ENCODE results near the gene CLIP2. TPM values are rescaled to one million over a fixed set of nuclear protein-coding genes. Genes with fewer than 3 reads are reported as not detected.

The CLIP2 gene
- total RNA-seq, 1 donor from 2014 or later, result 7.4 TPM

DNA sequence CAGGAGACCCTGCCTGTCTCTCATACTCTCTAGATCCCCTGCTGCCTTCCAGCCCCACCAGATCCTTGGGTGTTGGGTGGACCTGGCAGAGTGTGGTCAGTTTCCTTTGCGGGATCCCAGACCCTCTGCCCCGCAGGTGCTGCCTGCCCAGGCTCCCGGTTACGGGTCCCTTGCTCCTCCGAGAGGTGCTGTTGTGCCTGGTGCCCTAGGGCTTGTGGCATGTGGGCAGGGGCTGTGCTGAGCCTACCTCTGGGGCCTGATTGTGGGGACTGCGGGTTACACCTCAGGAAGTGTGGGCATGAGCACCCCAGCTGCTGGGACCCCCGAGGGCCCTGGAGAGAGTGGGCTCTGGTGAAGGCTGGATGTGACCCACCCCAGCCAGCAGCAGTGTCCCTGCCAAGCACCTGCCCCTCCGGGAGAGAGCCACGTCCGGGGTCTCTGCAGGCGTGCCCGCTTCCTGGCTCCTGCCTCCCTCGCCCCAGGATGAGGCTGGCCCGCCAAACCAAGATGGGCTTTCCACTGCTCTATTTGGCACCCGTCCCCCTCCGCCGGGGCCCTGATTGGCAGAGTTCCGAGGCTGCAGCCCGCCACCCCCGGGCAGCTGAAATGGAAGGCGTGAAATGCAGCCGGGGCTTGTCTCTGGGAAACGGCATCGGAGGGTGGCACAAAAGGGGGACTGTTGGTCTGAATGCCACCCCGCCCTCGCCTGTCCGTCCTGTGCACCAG lies 17.0 kb downstream of the CLIP2 start:
- intact Hi-C loops (cut with micrococcal nuclease), result no loop called here
- DNase-seq, result no peak
- no peaks in the 10 kb centered on the region for H3K9me3 ChIP-seq (replicated peaks)
- H3K36me3 ChIP-seq, result no peaks in the 10 kb centered on the region
- peak overlapping the region; percentile 54 for H3K4me3 ChIP-seq
- peaks cover 24% of the 10 kb centered on the region for H3K4me1 ChIP-seq
- H3K27me3 ChIP-seq (ENCODE audit: low read depth), result no peaks in the 10 kb centered on the region
- TF ChIP-seq, protein P1, sequence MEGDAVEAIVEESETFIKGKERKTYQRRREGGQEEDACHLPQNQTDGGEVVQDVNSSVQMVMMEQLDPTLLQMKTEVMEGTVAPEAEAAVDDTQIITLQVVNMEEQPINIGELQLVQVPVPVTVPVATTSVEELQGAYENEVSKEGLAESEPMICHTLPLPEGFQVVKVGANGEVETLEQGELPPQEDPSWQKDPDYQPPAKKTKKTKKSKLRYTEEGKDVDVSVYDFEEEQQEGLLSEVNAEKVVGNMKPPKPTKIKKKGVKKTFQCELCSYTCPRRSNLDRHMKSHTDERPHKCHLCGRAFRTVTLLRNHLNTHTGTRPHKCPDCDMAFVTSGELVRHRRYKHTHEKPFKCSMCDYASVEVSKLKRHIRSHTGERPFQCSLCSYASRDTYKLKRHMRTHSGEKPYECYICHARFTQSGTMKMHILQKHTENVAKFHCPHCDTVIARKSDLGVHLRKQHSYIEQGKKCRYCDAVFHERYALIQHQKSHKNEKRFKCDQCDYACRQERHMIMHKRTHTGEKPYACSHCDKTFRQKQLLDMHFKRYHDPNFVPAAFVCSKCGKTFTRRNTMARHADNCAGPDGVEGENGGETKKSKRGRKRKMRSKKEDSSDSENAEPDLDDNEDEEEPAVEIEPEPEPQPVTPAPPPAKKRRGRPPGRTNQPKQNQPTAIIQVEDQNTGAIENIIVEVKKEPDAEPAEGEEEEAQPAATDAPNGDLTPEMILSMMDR (IDR thresholded peaks at IDR 0.05; ENCODE audit: borderline replicate concordance), result no peak
- H3K27ac ChIP-seq (replicated peaks), result peak overlapping the region; percentile 49

DNA sequence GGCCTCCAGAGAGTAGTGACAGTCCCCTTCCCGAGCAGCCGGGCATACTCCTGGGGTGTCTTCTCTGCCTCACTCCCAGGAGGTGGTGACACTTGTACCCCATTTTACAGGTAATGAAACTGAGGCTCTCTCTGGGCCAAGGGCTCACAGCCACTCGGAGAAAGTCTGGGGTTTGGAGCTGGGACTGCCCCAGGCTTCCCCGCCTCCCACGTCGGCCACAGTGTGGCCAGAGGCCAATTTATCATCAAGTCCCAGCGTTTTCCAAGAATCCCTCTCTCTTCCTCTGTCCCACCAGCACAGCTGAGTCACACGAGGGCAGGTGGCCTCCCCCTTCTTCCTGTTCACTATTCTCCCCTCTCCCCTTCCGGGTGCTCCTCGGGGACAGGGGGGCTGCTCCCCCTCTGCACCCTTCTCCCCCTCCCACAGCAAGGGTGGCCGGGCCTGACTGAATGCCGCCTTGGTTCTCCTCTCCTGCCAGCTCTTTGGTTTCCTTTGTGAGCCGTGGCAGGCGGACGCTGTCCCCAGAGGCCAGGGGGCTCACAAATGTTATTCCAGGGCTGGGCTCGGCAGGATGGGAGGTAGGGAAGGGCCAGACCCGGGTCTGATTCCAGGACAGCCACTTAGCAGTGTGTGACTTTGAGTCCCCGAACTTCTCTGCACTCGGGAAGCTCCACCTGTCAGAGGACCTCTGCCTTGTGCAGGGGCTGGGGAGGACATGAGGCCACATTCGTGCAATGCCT lies 17.7 kb downstream of the CLIP2 start:
- Histone ChIP-seq H3K4me3 (peak overlapping the region; percentile 54), H3K36me3 (no peaks in the 10 kb centered on the region), H3K9me3 (replicated peaks) (no peaks in the 10 kb centered on the region), H3K27ac (replicated peaks) (peak overlapping the region; percentile 49), H3K27me3 (ENCODE audit: low read depth) (no peaks in the 10 kb centered on the region), H3K4me1 (peaks cover 24% of the 10 kb centered on the region)
- DNase-seq, result peak; percentile 54
- TF ChIP-seq, protein P1 (IDR thresholded peaks at IDR 0.05; ENCODE audit: borderline replicate concordance), result no peak
- intact Hi-C loops (cut with micrococcal nuclease), result no loop called here

DNA sequence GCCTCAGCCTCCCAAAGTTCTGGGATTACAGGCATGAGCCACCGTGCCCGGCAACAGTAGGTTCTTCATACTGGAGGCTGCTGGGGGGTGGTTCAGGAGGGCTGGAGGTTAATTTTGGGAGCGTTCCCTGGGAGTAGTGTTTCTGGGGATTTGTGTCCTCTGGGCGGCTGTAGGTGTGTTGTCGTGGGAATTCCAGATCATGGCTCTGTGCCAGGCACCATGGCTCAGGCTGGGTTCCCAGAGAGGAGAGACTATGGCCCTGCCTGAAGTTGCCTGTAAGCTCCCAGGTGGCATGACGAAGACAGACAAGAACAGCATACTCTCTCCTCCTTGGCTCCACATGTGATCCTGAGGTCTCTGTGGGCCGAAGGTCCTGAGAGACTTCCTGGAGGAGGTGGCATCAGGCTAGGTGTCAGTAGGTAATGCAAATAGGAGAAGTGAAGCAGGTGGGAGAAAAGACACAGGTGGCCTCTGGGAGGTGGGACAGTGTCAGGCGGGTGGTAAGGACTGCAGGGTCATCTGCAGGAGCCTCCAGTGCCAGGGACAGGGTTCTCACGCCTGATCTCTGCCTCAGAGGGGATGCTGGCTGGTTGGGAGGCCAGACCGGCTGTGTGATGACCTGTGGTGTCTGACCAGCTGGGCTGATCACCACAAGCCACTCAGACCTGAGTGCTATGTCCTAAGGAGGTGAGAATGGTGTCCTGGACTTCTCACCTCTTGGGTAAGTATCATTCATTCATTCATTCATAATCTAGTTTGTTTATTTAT lies 18.7 kb downstream of the CLIP2 start:
- Histone ChIP-seq H3K4me3 (no peak overlapping the region), H3K27me3 (ENCODE audit: low read depth) (no peaks in the 10 kb centered on the region), H3K36me3 (no peaks in the 10 kb centered on the region), H3K9me3 (replicated peaks) (no peaks in the 10 kb centered on the region), H3K27ac (replicated peaks) (no peak overlapping the region), H3K4me1 (peaks cover 24% of the 10 kb centered on the region)
- intact Hi-C loops (cut with micrococcal nuclease), result no loop called here
- no peak for DNase-seq
- TF ChIP-seq, protein P1 (IDR thresholded peaks at IDR 0.05; ENCODE audit: borderline replicate concordance), result no peak

DNA sequence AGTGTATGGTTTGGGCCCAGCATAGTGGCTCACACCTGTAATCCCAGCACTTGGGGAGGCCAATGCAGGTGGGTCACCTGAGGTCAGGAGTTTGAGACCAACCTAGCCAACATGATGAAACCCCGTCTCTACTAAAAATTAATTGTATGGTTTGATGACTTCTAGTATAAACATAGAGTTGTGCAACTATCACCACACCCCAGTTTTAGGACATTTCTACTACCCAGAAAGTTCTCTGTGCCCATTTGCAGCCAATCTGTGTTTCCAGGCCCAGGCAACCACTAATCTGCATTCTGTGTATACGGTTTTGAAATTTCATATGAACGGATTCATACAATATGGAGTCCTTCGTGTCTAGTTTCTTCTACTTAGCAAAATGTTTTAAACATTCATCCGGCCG lies 20.0 kb downstream of the CLIP2 start:
- intact Hi-C loops (cut with micrococcal nuclease), result no loop called here
- no peak for DNase-seq
- no peaks in the 10 kb centered on the region for H3K9me3 ChIP-seq (replicated peaks)
- TF ChIP-seq, protein P1 (IDR thresholded peaks at IDR 0.05; ENCODE audit: borderline replicate concordance), result no peak
- H3K4me3 ChIP-seq, result no peak overlapping the region
- H3K4me1 ChIP-seq, result peaks cover 24% of the 10 kb centered on the region
- H3K27me3 ChIP-seq (ENCODE audit: low read depth), result no peaks in the 10 kb centered on the region
- no peaks in the 10 kb centered on the region for H3K36me3 ChIP-seq
- no peak overlapping the region for H3K27ac ChIP-seq (replicated peaks)

DNA sequence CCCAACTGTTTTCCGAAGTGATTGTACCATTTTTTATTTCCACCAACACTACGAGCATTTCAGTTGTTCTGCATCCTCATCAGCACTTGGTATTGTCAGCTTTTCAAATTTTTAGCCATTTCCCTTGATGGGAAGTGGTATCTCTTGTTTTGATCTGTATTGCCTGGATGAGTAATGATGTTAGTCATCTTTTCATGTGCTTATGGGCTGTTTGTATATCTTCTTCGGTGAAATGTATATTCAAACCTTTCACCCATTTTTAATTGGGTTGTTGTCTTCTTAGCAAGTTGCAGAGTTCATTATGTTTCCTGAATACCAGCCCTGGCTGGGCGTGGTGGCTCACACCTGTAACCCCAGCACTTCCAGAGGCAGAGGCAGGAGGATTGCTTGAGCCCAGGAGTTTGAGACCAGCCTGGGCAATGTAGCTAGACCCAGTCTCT lies 22.1 kb downstream of the CLIP2 start:
- TF ChIP-seq, protein P1 (IDR thresholded peaks at IDR 0.05; ENCODE audit: borderline replicate concordance), result no peak
- intact Hi-C loops (cut with micrococcal nuclease), result no loop called here
- no peak for DNase-seq
- H3K4me3 ChIP-seq, result no peak overlapping the region
- H3K27me3 ChIP-seq (ENCODE audit: low read depth), result no peaks in the 10 kb centered on the region
- no peak overlapping the region for H3K27ac ChIP-seq (replicated peaks)
- H3K36me3 ChIP-seq, result no peaks in the 10 kb centered on the region
- H3K4me1 ChIP-seq, result peaks cover 18% of the 10 kb centered on the region
- H3K9me3 ChIP-seq (replicated peaks), result no peaks in the 10 kb centered on the region
